ENCODE measurements around the gene TNFSF13. TPM values are rescaled to one million over a fixed set of nuclear protein-coding genes. Genes with fewer than 3 reads are reported as not detected.

TNFSF13 gene
- total and polyA plus RNA-seq, 2 of the 8 experiments (the other 6 are each of a cell fraction or from before 2014, with no cell fraction given): 2.1 to 2.6 TPM

- TF ChIP-seq, protein P1, sequence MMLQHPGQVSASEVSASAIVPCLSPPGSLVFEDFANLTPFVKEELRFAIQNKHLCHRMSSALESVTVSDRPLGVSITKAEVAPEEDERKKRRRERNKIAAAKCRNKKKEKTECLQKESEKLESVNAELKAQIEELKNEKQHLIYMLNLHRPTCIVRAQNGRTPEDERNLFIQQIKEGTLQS (IDR thresholded peaks at IDR 0.05; ENCODE audit: insufficient read depth, low read depth, low read length): no peak
- no peak for TF ChIP-seq CEBPB (IDR thresholded peaks at IDR 0.05; ENCODE audit: low read depth, low read length)
Measured at GRCh38 chr17:7515911-7516610, 42.5 kb upstream of the TNFSF13 start (continued).

Data from H1 (cell line).